H1 (cell line): ENCODE results near the gene SLX4IP. TPM values are rescaled to one million over a fixed set of nuclear protein-coding genes. Genes with fewer than 3 reads are reported as not detected.

Source experiments
- CTCF ChIA-PET: fragments of 300-600 bp; sonication (Branson Sonifier 250); formaldehyde crosslinking; loops from one replicate; lab custom pipeline; 2021; ENCODE audit not compliant: partially characterized antibody; lab: Charles Lee
- POLR2A ChIA-PET: fragments of 300-600 bp; sonication (Branson Sonifier 250); formaldehyde crosslinking; loops from one replicate; lab custom pipeline; 2021; ENCODE audit warnings: inconsistent platforms; ENCODE audit not compliant: partially characterized antibody; lab: Charles Lee
- DNase-seq, 2 experiments: peaks; one replicate each; pipeline versions ENCODE4 v3.0.0 to v3.0.0-alpha.2; 2010 to 2022; ENCODE audit warnings: low spot score in 2 of 2, low read depth in 1 of 2, mixed read lengths in 1 of 2
- FAIRE-seq: peaks from 2 replicates; lab custom pipeline; 2011; peaks lifted over from hg19 to GRCh38; lab: Jason Lieb, UNC
- H2AFZ ChIP-seq: 2 replicates; pipeline ENCODE4 v1.8.1; 2012; ENCODE audit warnings: low read length, inconsistent platforms
- H2AK5ac ChIP-seq: 2 replicates; pipeline ENCODE4 v1.6.1; 2013; ENCODE audit warnings: low read depth, low read length
- H2BK120ac ChIP-seq: replicated peaks from 2 replicates; pipeline ENCODE3; 2013; ENCODE audit warnings: low read depth, low read length, inconsistent platforms
- H2BK12ac ChIP-seq: 2 replicates; pipeline ENCODE4 v1.6.1; 2013; ENCODE audit warnings: low read depth, low read length
- H2BK15ac ChIP-seq: 2 replicates; pipeline ENCODE4 v1.6.1; 2013; ENCODE audit warnings: low read length
- H2BK20ac ChIP-seq: 2 replicates; pipeline ENCODE4 v1.6.1; 2013; ENCODE audit warnings: low read length
- H2BK5ac ChIP-seq: 2 replicates; pipeline ENCODE4 v1.6.1; 2013; ENCODE audit warnings: low read depth, low read length
- H3K14ac ChIP-seq: 2 replicates; pipeline ENCODE4 v1.6.1; 2013; ENCODE audit warnings: inconsistent platforms; ENCODE audit not compliant: insufficient read length
- H3K18ac ChIP-seq: 2 replicates; pipeline ENCODE4 v1.6.1; 2013; ENCODE audit warnings: low read length; ENCODE audit errors: extremely low read depth
- H3K23ac ChIP-seq: 2 replicates; pipeline ENCODE4 v1.6.1; 2013; ENCODE audit warnings: inconsistent platforms; ENCODE audit not compliant: insufficient read length
- H3K23me2 ChIP-seq: 2 replicates; pipeline ENCODE4 v1.6.1; 2013; ENCODE audit warnings: low read depth, low read length
- H3K27ac ChIP-seq: 2 replicates; pipeline ENCODE4 v1.6.1; 2011; ENCODE audit warnings: low read depth, low read length, inconsistent platforms
- H3K27me3 ChIP-seq, 4 experiments: replicated peaks in 1 of 4; 1 replicate in 1 of 4; 2 replicates in 3 of 4; pipeline versions ENCODE4 v1.6.1 to v1.8.1; 2011 to 2013; ENCODE audit warnings: low read length in 3 of 4, mild to moderate bottlenecking in 3 of 4, inconsistent platforms in 2 of 4, mixed read lengths in 2 of 4, moderate library complexity in 1 of 4; ENCODE audit not compliant: control insufficient read depth in 3 of 4, insufficient read depth in 3 of 4; ENCODE audit errors: extremely low read depth in 1 of 4
- H3K36me3 ChIP-seq, 4 experiments: 2 replicates each; pipeline versions ENCODE4 v1.6.1 to v1.8.1; 2011 to 2013; ENCODE audit warnings: mild to moderate bottlenecking in 4 of 4, low read length in 3 of 4, moderate library complexity in 2 of 4, control low read depth in 1 of 4, inconsistent platforms in 1 of 4; ENCODE audit not compliant: insufficient read depth in 4 of 4, control insufficient read depth in 2 of 4
- H3K4ac ChIP-seq: replicated peaks from 2 replicates; pipeline ENCODE3; 2013; ENCODE audit warnings: low read length, low read depth, mixed read lengths, inconsistent platforms; ENCODE audit not compliant: insufficient read length
- H3K4me1 ChIP-seq, 4 experiments: replicated peaks in 1 of 4; 1 replicate in 1 of 4; 2 replicates in 3 of 4; pipeline versions ENCODE4 v1.6.1 to v1.8.1; 2011 to 2013; ENCODE audit warnings: low read length in 3 of 4, inconsistent platforms in 2 of 4, mixed read lengths in 1 of 4; ENCODE audit not compliant: insufficient read depth in 4 of 4, control insufficient read depth in 3 of 4
- H3K4me2 ChIP-seq, 2 experiments: 2 replicates each; pipeline versions ENCODE4 v1.6.1 to v1.8.1; 2011 to 2013; ENCODE audit warnings: low read depth in 2 of 2, low read length in 2 of 2, control low read depth in 1 of 2, inconsistent platforms in 1 of 2, mild to moderate bottlenecking in 1 of 2; ENCODE audit not compliant: insufficient read depth in 1 of 2
- H3K4me3 ChIP-seq, 4 experiments: fragments of 200-600, 300-600 bp in 1 of 4; sonication (generic), shearing (Covaris generic), sonication (Bioruptor Twin) in 1 of 4; 2 replicates each; pipeline versions ENCODE4 v1.5.1 to v1.8.1; 2011 to 2016; ENCODE audit warnings: low read length in 4 of 4, low read depth in 3 of 4, control low read depth in 2 of 4, inconsistent platforms in 2 of 4, mild to moderate bottlenecking in 2 of 4, mixed read lengths in 1 of 4, moderate library complexity in 1 of 4; ENCODE audit not compliant: insufficient read depth in 2 of 4; ENCODE audit errors: extremely low read depth in 1 of 4
- H3K56ac ChIP-seq: replicated peaks from 2 replicates; pipeline ENCODE3; 2013; ENCODE audit warnings: low read depth, mild to moderate bottlenecking, mixed read lengths, low read length, inconsistent platforms; ENCODE audit not compliant: insufficient read length
- H3K79me1 ChIP-seq: 2 replicates; pipeline ENCODE4 v1.6.1; 2013; ENCODE audit warnings: low read depth, low read length, control low read depth
- H3K79me2 ChIP-seq, 2 experiments: 2 replicates each; pipeline versions ENCODE4 v1.6.1 to v1.8.1; 2012 to 2013; ENCODE audit warnings: low read length in 2 of 2, mild to moderate bottlenecking in 2 of 2, inconsistent platforms in 1 of 2; ENCODE audit not compliant: insufficient read depth in 2 of 2, control insufficient read depth in 1 of 2
- H3K9ac ChIP-seq, 4 experiments: replicated peaks in 1 of 4; 1 replicate in 1 of 4; 2 replicates in 3 of 4; pipeline versions ENCODE4 v1.6.1 to v1.8.1; 2011 to 2013; ENCODE audit warnings: low read depth in 3 of 4, low read length in 3 of 4, control low read depth in 2 of 4, mild to moderate bottlenecking in 2 of 4, moderate library complexity in 2 of 4, inconsistent platforms in 1 of 4; ENCODE audit errors: extremely low read depth in 1 of 4
- H3K9me3 ChIP-seq, 2 experiments: 2 replicates each; pipeline versions ENCODE4 v1.6.1 to v1.8.1; 2012 to 2013; ENCODE audit warnings: mild to moderate bottlenecking in 2 of 2, moderate library complexity in 2 of 2, control low read depth in 1 of 2, inconsistent platforms in 1 of 2, low read depth in 1 of 2, low read length in 1 of 2, mixed read lengths in 1 of 2; ENCODE audit not compliant: insufficient read depth in 2 of 2
- H4K20me1 ChIP-seq, 2 experiments: replicated peaks in 1 of 2; 2 replicates each; pipeline versions ENCODE3 to v1.8.1; 2011 to 2013; ENCODE audit warnings: inconsistent platforms in 2 of 2, low read length in 2 of 2, mild to moderate bottlenecking in 1 of 2; ENCODE audit not compliant: insufficient read depth in 2 of 2, control insufficient read depth in 1 of 2
- H4K5ac ChIP-seq: 2 replicates; pipeline ENCODE4 v1.6.1; 2013; ENCODE audit warnings: low read length, low read depth, mixed read lengths, inconsistent platforms; ENCODE audit not compliant: insufficient read length
- H4K8ac ChIP-seq: 2 replicates; pipeline ENCODE4 v1.8.0; 2013; ENCODE audit warnings: mild to moderate bottlenecking, moderate library complexity, low read length, inconsistent platforms; ENCODE audit not compliant: insufficient read depth; ENCODE audit errors: extremely low read depth
- H4K91ac ChIP-seq: replicated peaks from 2 replicates; pipeline ENCODE3; 2013; ENCODE audit warnings: low read length, mixed read lengths, inconsistent platforms; ENCODE audit not compliant: insufficient read length
- CTBP2 ChIP-seq: IDR thresholded peaks from 2 replicates; pipeline ENCODE4 v1.7.0; 2011; ENCODE audit warnings: borderline replicate concordance, mild to moderate bottlenecking, moderate library complexity, mixed read lengths, low read length; ENCODE audit not compliant: insufficient read depth, insufficient read length
- KDM5A ChIP-seq: fragments of 200-600 bp; IDR thresholded peaks from 2 replicates; pipeline ENCODE4 v1.7.1; 2012; ENCODE audit warnings: mild to moderate bottlenecking, low read length, inconsistent platforms, mixed read lengths
- RFX5 ChIP-seq: IDR thresholded peaks from 2 replicates; pipeline ENCODE4 v1.6.1; 2011; ENCODE audit warnings: low read depth, low read length, improper control_type of control experiment, borderline replicate concordance
- SIX5 ChIP-seq: IDR thresholded peaks from 2 replicates; pipeline ENCODE4 v1.6.1; 2011; ENCODE audit warnings: mild to moderate bottlenecking, low read depth, low read length
- SRF ChIP-seq: IDR thresholded peaks from 2 replicates; pipeline ENCODE4 v1.6.1; 2011; ENCODE audit warnings: mild to moderate bottlenecking, low read depth, low read length, moderate library complexity
- polyA plus RNA-seq, 7 experiments: library from polyadenylated mRNA; depleted of rRNA in 3 of 7; stranded (reverse) in 5 of 7; unstranded in 2 of 7; fragments of >200 nt in 5 of 7; fragments of 200-250 nt in 2 of 7; gene quantifications; 1 replicate in 5 of 7; 2 replicates in 1 of 7; 4 replicates in 1 of 7; pipeline versions ENCODE4 v1.2.1 to v1.2.3, GENCODE V29; 2011 to 2013; ENCODE audit warnings: missing spikeins in 2 of 7, mixed read lengths in 2 of 7
- total RNA-seq: library from RNA; stranded (reverse); fragmentation: NEBNext Ultra II Directional; extraction: Animal tissue kit (Norgen Biotek cat#: 25700); gene quantifications from 2 replicates; pipeline ENCODE4 v1.2.1, GENCODE V29; 2021

Gene SLX4IP
- total and polyA plus RNA-seq, 2 of the 8 experiments (the other 6 are each of a cell fraction or from before 2014, with no cell fraction given): 2.4 to 8.7 TPM

- Histone ChIP-seq H4K91ac (no peak overlapping the region), H3K23ac (no peak overlapping the region), H3K79me2 (peaks cover 0 to 35% of the 10 kb centered on the region in 2 experiments; a peak in 2 of 4 replicates), H3K79me1 (no peaks in the 10 kb centered on the region), H4K5ac (no peak overlapping the region), H3K23me2 (no peaks in the 10 kb centered on the region), H4K20me1 (peaks cover 0 to 2% of the 10 kb centered on the region in 2 experiments), H2BK5ac (no peak overlapping the region), H2BK120ac (no peak overlapping the region), H3K56ac (no peak overlapping the region)
- no peak for FAIRE-seq
- TF ChIP-seq CTBP2: no peak
- no peak for TF ChIP-seq SIX5
- no peak for TF ChIP-seq SRF
- no peak for TF ChIP-seq RFX5
- TF ChIP-seq KDM5A: no peak
- TF ChIP-seq, all 59 proteins: peak for 0
- Histone ChIP-seq H3K9me3 (no peaks in the 10 kb centered on the region), H4K8ac (no peak overlapping the region), H2AFZ (no peak overlapping the region), H3K27ac (no peak overlapping the region), H3K4me3 (no peak overlapping the region), H3K4me1 (no peaks in the 10 kb centered on the region), H2AK5ac (no peak overlapping the region), H2BK15ac (no peak overlapping the region), H3K9ac (no peak overlapping the region), H3K4me2 (no peak overlapping the region), H3K36me3 (no peaks in the 10 kb centered on the region), H2BK12ac (no peak overlapping the region), H3K27me3 (no peaks in the 10 kb centered on the region), H3K4ac (no peak overlapping the region), H2BK20ac (no peak overlapping the region), H3K14ac (no peak overlapping the region), H3K18ac (no peak overlapping the region)
- ChIA-PET CTCF (no interaction called here), POLR2A (no interaction called here)
- no peak for DNase-seq
These were observed 19.1 kb downstream of the SLX4IP start for GRCh38 chr20:10454151-10454750.
